ENCODE results near the gene PLEKHA3. TPM values are rescaled to one million over a fixed set of nuclear protein-coding genes. Genes with fewer than 3 reads are reported as not detected.

The PLEKHA3 gene
- total and polyA plus RNA-seq, 9 of the 15 experiments (the other 6 are each of a cell fraction or from before 2014, with no cell fraction given): 2.3 to 23.4 (median 10.5) TPM

DNA sequence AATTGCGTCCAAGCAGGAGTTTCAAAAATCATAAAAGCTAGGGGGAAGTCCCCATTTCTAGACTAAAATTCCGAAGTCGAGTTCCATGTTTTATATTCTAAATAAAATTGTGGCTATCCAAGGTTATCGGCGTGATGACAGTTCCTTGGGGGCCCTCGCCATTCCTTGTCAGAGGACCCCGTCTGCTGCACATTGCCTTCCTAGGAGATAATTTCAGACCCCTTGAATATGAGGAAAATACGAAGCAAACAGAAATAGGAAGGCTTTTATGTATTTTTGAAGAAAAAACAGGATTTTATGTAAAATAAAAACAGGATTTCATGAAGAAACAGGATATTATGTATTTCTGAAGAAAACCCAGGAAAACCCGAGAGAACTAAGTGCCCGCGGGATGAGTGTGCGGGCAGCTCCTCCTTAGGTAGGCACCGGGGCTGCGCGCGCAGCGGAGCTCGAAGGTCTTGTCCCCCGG is 465 bp upstream of the PLEKHA3 start (continued):
- TF ChIP-seq, protein P1, sequence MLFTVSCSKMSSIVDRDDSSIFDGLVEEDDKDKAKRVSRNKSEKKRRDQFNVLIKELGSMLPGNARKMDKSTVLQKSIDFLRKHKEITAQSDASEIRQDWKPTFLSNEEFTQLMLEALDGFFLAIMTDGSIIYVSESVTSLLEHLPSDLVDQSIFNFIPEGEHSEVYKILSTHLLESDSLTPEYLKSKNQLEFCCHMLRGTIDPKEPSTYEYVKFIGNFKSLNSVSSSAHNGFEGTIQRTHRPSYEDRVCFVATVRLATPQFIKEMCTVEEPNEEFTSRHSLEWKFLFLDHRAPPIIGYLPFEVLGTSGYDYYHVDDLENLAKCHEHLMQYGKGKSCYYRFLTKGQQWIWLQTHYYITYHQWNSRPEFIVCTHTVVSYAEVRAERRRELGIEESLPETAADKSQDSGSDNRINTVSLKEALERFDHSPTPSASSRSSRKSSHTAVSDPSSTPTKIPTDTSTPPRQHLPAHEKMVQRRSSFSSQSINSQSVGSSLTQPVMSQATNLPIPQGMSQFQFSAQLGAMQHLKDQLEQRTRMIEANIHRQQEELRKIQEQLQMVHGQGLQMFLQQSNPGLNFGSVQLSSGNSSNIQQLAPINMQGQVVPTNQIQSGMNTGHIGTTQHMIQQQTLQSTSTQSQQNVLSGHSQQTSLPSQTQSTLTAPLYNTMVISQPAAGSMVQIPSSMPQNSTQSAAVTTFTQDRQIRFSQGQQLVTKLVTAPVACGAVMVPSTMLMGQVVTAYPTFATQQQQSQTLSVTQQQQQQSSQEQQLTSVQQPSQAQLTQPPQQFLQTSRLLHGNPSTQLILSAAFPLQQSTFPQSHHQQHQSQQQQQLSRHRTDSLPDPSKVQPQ (CRISPR knock-in tag; IDR thresholded peaks at IDR 0.05; ENCODE audit: borderline replicate concordance): no peak
- no peak for TF ChIP-seq ZNF311 (CRISPR knock-in tag; IDR thresholded peaks at IDR 0.05)
- TF ChIP-seq ZNF133 (CRISPR knock-in tag; IDR thresholded peaks at IDR 0.05): no peak
- TF ChIP-seq SMARCC2 (IDR thresholded peaks at IDR 0.05; ENCODE audit: low read depth): no peak
- TF ChIP-seq, protein P2, sequence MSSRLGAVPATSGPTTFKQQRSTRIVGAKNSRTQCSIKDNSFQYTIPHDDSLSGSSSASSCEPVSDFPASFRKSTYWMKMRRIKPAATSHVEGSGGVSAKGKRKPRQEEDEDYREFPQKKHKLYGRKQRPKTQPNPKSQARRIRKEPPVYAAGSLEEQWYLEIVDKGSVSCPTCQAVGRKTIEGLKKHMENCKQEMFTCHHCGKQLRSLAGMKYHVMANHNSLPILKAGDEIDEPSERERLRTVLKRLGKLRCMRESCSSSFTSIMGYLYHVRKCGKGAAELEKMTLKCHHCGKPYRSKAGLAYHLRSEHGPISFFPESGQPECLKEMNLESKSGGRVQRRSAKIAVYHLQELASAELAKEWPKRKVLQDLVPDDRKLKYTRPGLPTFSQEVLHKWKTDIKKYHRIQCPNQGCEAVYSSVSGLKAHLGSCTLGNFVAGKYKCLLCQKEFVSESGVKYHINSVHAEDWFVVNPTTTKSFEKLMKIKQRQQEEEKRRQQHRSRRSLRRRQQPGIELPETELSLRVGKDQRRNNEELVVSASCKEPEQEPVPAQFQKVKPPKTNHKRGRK (tag; IDR thresholded peaks at IDR 0.05): peak; percentile 57; the same call in 1 of the 2 replicates
- TF ChIP-seq FOSL1 (tag; conservative IDR thresholded peaks at IDR 0.05): 0 out of 2 replicates have a peak, but pooled peaks have one; percentile 11
- TF ChIP-seq ZNF445 (CRISPR knock-in tag; IDR thresholded peaks at IDR 0.05; ENCODE audit: low read depth): no peak
- 0 out of 2 replicates have a peak, but pooled peaks have one; percentile 21 for TF ChIP-seq DPF2 (IDR thresholded peaks at IDR 0.05)
- TF ChIP-seq HNRNPK (IDR thresholded peaks at IDR 0.05; ENCODE audit: low read depth, low read length, poor library complexity, severe bottlenecking): no peak
- no peak for TF ChIP-seq MEF2D (tag; conservative IDR thresholded peaks at IDR 0.05; ENCODE audit: low read depth)
- no peak for TF ChIP-seq NCOR1 (IDR thresholded peaks at IDR 0.05)
- 0 out of 2 replicates have a peak, but pooled peaks have one; percentile 3 for TF ChIP-seq MBD2 (IDR thresholded peaks at IDR 0.05; ENCODE audit: borderline replicate concordance, low read depth)
- TF ChIP-seq ZNF263 (CRISPR knock-in tag; IDR thresholded peaks at IDR 0.05; ENCODE audit: borderline replicate concordance): no peak
- TF ChIP-seq, protein P3, sequence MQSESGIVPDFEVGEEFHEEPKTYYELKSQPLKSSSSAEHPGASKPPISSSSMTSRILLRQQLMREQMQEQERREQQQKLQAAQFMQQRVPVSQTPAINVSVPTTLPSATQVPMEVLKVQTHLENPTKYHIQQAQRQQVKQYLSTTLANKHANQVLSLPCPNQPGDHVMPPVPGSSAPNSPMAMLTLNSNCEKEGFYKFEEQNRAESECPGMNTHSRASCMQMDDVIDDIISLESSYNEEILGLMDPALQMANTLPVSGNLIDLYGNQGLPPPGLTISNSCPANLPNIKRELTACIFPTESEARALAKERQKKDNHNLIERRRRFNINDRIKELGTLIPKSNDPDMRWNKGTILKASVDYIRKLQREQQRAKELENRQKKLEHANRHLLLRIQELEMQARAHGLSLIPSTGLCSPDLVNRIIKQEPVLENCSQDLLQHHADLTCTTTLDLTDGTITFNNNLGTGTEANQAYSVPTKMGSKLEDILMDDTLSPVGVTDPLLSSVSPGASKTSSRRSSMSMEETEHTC (IDR thresholded peaks at IDR 0.05): no peak
